Measurements from ENCODE around the gene PDCD2L.

The PDCD2L gene

DNA sequence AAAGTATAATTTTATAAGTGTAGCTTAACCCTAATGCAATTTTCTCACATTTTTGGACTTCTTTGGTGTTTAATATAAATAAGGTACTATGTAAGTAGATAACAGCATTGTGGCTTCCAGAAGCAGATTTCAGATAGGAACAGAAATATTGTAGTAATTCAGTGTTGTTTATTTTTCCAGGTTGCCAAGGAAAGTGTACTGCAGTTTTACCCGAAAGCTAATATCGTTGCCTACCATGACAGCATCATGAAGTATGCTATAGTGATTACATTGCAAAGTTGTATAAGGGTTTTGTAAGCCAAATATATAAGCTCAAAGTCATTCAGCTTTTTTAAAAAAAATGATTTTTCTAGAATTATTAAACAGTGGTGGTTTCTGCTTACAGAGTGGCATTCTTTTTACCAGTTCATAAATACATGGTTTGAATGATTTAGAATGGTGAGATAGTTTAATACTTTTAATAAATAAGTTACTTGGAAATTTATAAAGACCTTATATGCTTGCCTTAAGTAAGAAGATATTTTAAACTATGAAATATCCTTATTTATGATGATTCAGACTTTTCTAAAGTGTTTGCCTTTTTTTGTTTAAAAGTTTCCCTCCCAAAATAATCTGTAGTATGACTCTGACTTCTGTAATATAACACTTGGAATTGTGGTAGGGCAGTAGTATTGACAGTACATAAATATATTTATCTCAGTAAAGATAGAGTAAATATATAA is 27.6 kb downstream of the PDCD2L start:
- Histone ChIP-seq H3K9me3 (ENCODE audit: low read length) (no peaks in the 10 kb centered on the region), H3K36me3 (ENCODE audit: insufficient read depth, low read length) (peaks cover 57% of the 10 kb centered on the region), H3K79me2 (ENCODE audit: insufficient read depth, low read length) (peaks cover 70% of the 10 kb centered on the region), H4K20me1 (ENCODE audit: insufficient read depth, low read length) (no peaks in the 10 kb centered on the region), H3K4me1 (ENCODE audit: insufficient read depth, low read length, severe bottlenecking) (peaks cover 30% of the 10 kb centered on the region), H3F3A (ENCODE audit: insufficient read depth, low read length) (no peaks in the 10 kb centered on the region), H3K27ac (ENCODE audit: low read depth, low read length, poor library complexity, severe bottlenecking) (no peak overlapping the region), H3K27me3 (ENCODE audit: insufficient read depth, low read length) (no peaks in the 10 kb centered on the region), H3K9me2 (ENCODE audit: low read depth, low read length) (no peaks in the 10 kb centered on the region), H2AFZ (ENCODE audit: low read length) (no peak overlapping the region), H3K4me3 (ENCODE audit: low read depth, low read length, poor library complexity, severe bottlenecking) (no peak overlapping the region), H3K9ac (ENCODE audit: low read length) (no peak overlapping the region), H3K4me2 (ENCODE audit: low read length) (no peak overlapping the region; the same call in 1 of the 2 replicates)
- TF ChIP-seq EZH2 (IDR thresholded peaks at IDR 0.05; ENCODE audit: borderline replicate concordance, low read length) = no peak
- TF ChIP-seq, protein P1, sequence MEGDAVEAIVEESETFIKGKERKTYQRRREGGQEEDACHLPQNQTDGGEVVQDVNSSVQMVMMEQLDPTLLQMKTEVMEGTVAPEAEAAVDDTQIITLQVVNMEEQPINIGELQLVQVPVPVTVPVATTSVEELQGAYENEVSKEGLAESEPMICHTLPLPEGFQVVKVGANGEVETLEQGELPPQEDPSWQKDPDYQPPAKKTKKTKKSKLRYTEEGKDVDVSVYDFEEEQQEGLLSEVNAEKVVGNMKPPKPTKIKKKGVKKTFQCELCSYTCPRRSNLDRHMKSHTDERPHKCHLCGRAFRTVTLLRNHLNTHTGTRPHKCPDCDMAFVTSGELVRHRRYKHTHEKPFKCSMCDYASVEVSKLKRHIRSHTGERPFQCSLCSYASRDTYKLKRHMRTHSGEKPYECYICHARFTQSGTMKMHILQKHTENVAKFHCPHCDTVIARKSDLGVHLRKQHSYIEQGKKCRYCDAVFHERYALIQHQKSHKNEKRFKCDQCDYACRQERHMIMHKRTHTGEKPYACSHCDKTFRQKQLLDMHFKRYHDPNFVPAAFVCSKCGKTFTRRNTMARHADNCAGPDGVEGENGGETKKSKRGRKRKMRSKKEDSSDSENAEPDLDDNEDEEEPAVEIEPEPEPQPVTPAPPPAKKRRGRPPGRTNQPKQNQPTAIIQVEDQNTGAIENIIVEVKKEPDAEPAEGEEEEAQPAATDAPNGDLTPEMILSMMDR (IDR thresholded peaks at IDR 0.05; ENCODE audit: low read length) = no peak

DNA sequence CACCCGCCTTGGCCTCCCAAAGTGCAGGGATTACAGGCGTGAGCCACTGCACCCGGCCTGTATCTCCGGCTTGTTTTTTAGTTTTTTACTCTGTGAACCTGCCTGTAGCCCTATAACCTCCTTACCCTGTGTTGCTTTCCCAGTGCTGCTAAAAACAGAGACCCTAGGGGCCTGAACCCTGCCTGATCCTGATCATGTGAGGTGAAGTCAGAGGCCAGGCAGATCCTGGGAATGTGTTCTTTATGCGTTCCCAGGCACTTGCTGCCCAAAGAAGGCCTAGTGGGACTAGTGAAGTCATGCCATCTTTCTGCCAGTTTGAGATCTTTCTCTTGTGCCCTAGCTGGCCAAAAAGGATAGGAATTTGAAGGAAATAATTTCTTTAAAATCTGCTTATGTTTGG is 28.6 kb downstream of the PDCD2L start:
- H3K36me3 ChIP-seq (ENCODE audit: insufficient read depth, low read length) = peaks cover 67% of the 10 kb centered on the region
- no peaks in the 10 kb centered on the region for H3K27me3 ChIP-seq (ENCODE audit: insufficient read depth, low read length)
- H3K4me1 ChIP-seq (ENCODE audit: insufficient read depth, low read length, severe bottlenecking) = peaks cover 26% of the 10 kb centered on the region
- no peaks in the 10 kb centered on the region for H3K9me2 ChIP-seq (ENCODE audit: low read depth, low read length)
- H3K4me2 ChIP-seq (ENCODE audit: low read length) = no peak overlapping the region
- no peak overlapping the region for H3K27ac ChIP-seq (ENCODE audit: low read depth, low read length, poor library complexity, severe bottlenecking)
- H4K20me1 ChIP-seq (ENCODE audit: insufficient read depth, low read length) = no peaks in the 10 kb centered on the region
- TF ChIP-seq, protein P1 (IDR thresholded peaks at IDR 0.05; ENCODE audit: low read length) = no peak
- no peak for TF ChIP-seq EZH2 (IDR thresholded peaks at IDR 0.05; ENCODE audit: borderline replicate concordance, low read length)
- H3K79me2 ChIP-seq (ENCODE audit: insufficient read depth, low read length) = peaks cover 71% of the 10 kb centered on the region
- no peak overlapping the region for H3K4me3 ChIP-seq (ENCODE audit: low read depth, low read length, poor library complexity, severe bottlenecking)
- no peak overlapping the region for H2AFZ ChIP-seq (ENCODE audit: low read length)
- no peaks in the 10 kb centered on the region for H3K9me3 ChIP-seq (ENCODE audit: low read length)
- H3K9ac ChIP-seq (ENCODE audit: low read length) = no peak overlapping the region
- H3F3A ChIP-seq (ENCODE audit: insufficient read depth, low read length) = no peaks in the 10 kb centered on the region

DNA sequence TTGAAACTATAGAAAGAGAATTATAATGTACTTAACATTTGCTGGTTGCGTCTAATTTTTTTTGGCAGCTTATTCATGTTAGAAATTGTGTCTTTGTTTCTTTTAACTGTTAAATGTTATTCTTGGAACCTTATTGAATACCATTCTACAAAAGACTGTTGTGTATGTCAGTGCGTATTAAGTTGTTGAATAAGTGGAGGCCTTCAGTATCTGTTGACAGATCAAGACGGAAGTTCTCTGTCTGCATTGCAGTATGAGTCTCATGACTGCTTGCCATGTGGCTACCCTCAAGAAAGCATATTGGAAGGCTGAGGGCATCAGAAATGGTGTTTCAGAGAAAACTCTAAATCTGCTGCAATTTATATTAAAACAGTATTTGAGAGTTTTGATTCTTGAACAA is 32.5 kb downstream of the PDCD2L start:
- Histone ChIP-seq H3K9me3 (ENCODE audit: low read length) (no peaks in the 10 kb centered on the region), H3K27ac (ENCODE audit: low read depth, low read length, poor library complexity, severe bottlenecking) (no peak overlapping the region), H4K20me1 (ENCODE audit: insufficient read depth, low read length) (no peaks in the 10 kb centered on the region), H2AFZ (ENCODE audit: low read length) (no peak overlapping the region), H3F3A (ENCODE audit: insufficient read depth, low read length) (no peaks in the 10 kb centered on the region), H3K4me1 (ENCODE audit: insufficient read depth, low read length, severe bottlenecking) (peaks cover 1% of the 10 kb centered on the region), H3K4me3 (ENCODE audit: low read depth, low read length, poor library complexity, severe bottlenecking) (no peak overlapping the region), H3K9me2 (ENCODE audit: low read depth, low read length) (no peaks in the 10 kb centered on the region), H3K9ac (ENCODE audit: low read length) (no peak overlapping the region), H3K79me2 (ENCODE audit: insufficient read depth, low read length) (peaks cover 41% of the 10 kb centered on the region), H3K4me2 (ENCODE audit: low read length) (no peak overlapping the region), H3K36me3 (ENCODE audit: insufficient read depth, low read length) (peaks cover 97% of the 10 kb centered on the region), H3K27me3 (ENCODE audit: insufficient read depth, low read length) (no peaks in the 10 kb centered on the region)
- TF ChIP-seq EZH2 (IDR thresholded peaks at IDR 0.05; ENCODE audit: borderline replicate concordance, low read length) = no peak
- TF ChIP-seq, protein P1 (IDR thresholded peaks at IDR 0.05; ENCODE audit: low read length) = no peak
